SK-MEL-5 (cell line): ENCODE measurements around the gene EYS. TPM values are rescaled to one million over a fixed set of nuclear protein-coding genes. Genes with fewer than 3 reads are reported as not detected.

Experiments used
- DNase-seq: peaks from one replicate; pipeline ENCODE4 v3.0.0-alpha.2; 2016; ENCODE audit warnings: low read depth, low spot score
- in situ Hi-C: cut with HindIII; loops from 2 replicates; pipeline ENCODE4 v1.10.0; 2016; ENCODE audit warnings: low sequenced_read_pairs, high pct_unique_total_duplicates, low pct_unique_long_range_greater_than_20kb
- total RNA-seq: library from RNA; depleted of rRNA; stranded (reverse); fragments of >200 nt; shearing (Covaris generic); gene quantifications from 2 replicates; pipeline ENCODE4 v1.2.3, GENCODE V29; 2014

Gene EYS
- total RNA-seq, 1 experiment from 2014 or later: 0.03 TPM

DNA sequence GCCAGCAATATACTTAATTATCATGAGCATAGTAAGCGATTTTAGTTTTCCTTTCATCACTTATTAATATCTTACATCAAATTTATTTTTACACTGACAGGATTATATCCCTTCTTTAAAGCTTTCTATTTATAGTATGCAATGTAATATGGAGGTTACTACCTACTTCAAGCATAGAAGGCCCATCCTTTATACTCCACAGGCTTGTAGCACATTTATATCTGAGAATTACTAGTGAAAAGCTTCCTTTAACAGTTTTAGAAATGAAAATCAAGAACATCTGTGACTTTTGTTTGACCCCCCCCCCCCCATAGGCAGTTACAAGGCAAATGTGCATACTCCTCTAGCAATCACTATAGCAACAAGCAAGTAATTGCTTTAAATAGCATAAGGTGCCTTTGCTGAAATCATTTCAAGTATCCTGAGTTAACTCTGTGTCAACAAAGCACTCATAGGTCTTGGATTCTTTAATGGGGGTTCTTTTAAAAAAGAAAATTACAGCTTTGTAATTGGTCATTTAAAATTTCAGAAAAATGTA is 1153.7 kb downstream of the EYS start:
- in situ Hi-C loops: no loop called here
- no peak for DNase-seq

- DNase-seq: no peak
- in situ Hi-C loops: no loop called here
Measured at GRCh38 chr6:64547594-64548268, 1159.3 kb downstream of the EYS start.

DNA sequence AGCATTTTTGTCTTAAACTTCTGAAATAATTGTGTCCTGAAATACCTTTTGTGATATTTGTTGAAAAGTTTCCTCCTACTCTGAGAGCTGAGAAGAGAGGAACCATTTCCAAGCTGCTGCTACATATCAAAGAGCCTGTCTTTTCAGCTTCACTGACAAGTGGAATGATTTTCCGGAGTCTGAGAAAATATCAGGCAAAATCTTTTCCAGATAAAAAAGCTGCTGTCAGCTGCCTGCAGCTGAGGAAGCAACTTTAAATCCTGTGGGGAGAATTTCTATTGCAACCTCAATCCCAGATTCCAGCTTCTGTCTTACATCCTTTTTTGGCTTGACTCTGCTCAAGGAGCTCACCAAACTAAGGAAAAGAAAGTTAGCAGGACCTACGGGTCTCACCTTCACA is 1167.1 kb downstream of the EYS start:
- in situ Hi-C loops: no loop called here
- no peak for DNase-seq

DNA sequence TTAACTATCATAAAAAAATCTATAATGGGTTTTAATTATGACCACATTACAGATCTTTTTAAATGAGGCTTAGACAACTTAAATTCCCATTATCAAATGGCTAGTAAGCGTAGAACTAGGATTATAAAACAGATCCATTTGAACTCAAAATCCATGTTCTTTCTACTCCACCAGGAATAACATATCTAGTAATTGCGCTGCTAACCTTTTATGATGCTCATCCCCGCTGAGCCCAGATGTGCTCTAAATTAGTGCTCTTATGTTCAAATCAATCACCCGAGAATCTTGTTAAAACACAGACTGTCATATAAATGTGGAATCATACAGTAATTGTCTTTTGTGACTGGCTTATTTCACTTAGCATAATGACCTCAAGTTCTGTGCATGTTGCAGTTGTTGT is 1168.3 kb downstream of the EYS start:
- in situ Hi-C loops: no loop called here
- DNase-seq: no peak

DNA sequence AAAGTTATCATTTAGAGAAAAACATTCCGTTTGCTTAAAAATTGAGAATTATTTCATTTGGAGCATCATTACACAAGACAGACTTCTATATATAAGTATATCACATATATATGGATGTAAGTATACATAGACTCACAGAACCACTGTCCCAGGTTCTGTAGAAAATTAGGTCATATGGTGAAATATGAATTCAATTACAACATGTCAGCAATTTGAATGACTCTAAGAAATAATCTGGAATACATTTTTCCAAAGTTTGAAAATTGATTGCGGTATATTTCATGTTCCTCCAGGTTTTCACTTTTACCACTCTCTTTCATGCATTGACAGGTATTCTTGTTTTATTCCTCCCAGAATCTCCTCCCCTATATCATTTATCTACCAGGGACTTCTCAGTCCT is 1179.1 kb downstream of the EYS start:
- no peak for DNase-seq
- in situ Hi-C loops: no loop called here

GRCh38 chr6:64522859-64523258 is 1184.2 kb downstream of the EYS start:
- DNase-seq: no peak
- in situ Hi-C loops: no loop called here

GRCh38 chr6:64520050-64520449 is 1187.0 kb downstream of the EYS start:
- DNase-seq: peak; percentile 1
- in situ Hi-C loops: no loop called here

- DNase-seq: no peak
- in situ Hi-C loops: no loop called here
Measured at GRCh38 chr6:64516393-64516792, 1190.6 kb downstream of the EYS start.

GRCh38 chr6:64507661-64508060 is 1199.4 kb downstream of the EYS start:
- no peak for DNase-seq
- in situ Hi-C loops: no loop called here

DNA sequence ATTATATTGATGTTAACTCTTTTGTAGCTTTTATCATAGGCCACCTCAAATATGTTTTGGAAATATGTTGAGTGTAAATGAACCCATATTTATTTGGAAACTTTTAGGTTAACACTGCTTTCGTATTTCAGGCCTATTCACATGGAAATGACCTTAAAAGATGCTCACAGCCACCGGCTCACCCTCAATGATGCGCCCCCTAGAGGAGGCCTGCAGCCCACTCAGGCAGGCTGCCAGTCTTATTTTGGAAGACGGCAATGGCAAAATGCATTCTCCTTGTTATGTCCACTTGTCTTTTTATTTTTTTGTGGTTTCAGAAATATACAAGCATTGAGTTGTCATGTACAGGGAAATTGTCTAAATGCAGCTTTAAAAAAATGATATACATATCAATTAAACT is 1201.7 kb downstream of the EYS start:
- peak; percentile 53 for DNase-seq
- in situ Hi-C loops: no loop called here

GRCh38 chr6:64504503-64504902 is 1202.5 kb downstream of the EYS start:
- in situ Hi-C loops: no loop called here
- no peak for DNase-seq

DNA sequence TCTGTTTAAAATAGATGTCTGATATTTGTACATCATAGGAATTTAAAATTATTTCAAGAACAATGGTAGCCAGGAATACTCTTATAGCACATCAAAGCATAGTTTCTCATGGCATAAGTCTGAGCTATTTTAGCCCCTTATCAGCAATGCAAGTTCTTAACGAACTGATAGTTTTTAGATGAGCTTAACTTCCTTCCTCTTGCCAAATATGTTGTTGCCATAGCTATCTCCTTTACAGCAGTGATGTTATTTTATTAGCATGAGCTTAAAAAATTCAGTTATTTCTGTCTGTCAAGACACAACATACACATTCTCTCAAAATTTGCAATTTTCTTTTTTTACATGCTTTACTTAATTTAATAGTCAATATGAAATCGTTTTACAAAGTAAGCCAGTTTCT is 1204.2 kb downstream of the EYS start:
- in situ Hi-C loops: no loop called here

DNA sequence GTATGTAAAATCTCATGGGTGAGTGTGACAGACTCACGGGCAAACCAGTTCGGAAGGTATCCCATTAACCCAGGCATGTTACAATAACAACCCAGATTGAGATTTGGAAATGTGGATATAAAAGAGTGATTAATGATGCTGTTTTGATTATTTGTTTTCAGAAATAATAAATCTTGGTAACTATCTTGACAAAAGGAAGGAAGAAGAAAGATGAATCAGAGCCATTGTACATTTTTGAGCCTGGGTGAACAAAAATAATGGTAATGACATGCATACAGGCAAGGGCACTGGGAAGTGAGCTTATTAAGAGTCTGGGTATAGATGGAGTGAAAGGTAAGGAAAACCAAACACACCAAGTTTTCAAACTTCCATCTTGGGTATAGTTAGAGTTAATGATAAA is 1209.4 kb downstream of the EYS start:
- DNase-seq: no peak
- in situ Hi-C loops: no loop called here

More for the DNA sequence above, 1204.2 kb downstream of the EYS start:
- no peak for DNase-seq

GRCh38 chr6:64489763-64490162 is 1217.3 kb downstream of the EYS start:
- in situ Hi-C loops: no loop called here
- no peak for DNase-seq

- in situ Hi-C loops: no loop called here
- no peak for DNase-seq
Measured at GRCh38 chr6:64486578-64487351, 1220.3 kb downstream of the EYS start.

DNA sequence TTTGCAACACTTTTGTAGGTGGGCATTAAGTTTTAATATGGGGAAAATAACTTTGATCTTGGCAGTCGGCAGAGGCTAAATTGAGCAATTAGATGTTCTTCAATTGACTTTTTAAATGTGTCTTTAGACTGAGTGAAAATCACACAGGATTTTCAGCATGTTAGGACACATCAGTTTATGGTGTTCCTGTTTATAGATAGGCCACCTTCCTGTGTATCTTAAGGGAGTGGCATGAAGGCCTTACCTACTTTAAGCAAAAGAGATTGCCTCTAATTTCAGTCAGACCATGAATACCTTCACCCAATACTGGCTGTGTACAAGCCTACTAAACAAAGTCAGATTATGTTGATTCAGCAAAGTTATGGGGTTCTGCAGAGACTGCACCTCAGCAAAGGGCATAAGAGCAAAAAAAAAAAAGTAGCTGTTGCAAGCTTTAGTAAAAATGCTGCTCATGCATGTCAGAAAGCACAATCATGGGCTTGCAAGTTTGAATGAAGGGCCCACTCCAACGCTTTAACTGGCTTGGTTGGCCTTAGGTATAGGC is 1223.0 kb downstream of the EYS start:
- in situ Hi-C loops: no loop called here
- DNase-seq: no peak

DNA sequence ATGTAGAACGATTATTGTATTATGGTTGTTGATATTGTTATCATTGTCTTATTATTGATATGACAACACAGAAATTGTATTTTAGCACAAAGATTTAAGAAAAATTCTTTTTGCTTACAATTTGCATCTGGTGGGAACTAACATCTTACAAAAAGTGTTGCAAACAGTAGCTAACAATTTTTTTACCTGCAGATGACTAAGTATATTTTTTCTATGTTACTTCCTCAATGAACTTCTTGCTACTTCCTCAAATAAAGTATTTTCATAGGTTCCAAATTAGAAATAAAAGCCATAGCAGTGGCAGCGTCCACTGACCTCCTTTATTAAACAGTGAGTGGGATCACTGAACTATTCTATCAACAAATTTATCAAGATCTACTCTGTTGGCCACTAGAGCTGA is 1224.4 kb downstream of the EYS start:
- in situ Hi-C loops: no loop called here
- DNase-seq: no peak

GRCh38 chr6:64479134-64479533 is 1227.9 kb downstream of the EYS start:
- in situ Hi-C loops: no loop called here
- peak; percentile 5 for DNase-seq

- no peak for DNase-seq
- in situ Hi-C loops: no loop called here
Measured at GRCh38 chr6:64477391-64477790, 1229.6 kb downstream of the EYS start.
